ENCODE results near the gene PHACTR3.

Gene PHACTR3

GRCh38 chr20:59683181-59683580, 78.8 kb downstream of the PHACTR3 start:
- Histone ChIP-seq H3K36me3 (replicated peaks; ENCODE audit: insufficient read depth, low read length) (no peaks in the 10 kb centered on the region), H3K9ac (ENCODE audit: low read length) (no peak overlapping the region), H3K4me1 (ENCODE audit: low read length) (no peaks in the 10 kb centered on the region), H3K9me2 (replicated peaks; ENCODE audit: insufficient read depth, low read length) (no peaks in the 10 kb centered on the region), H3K4me3 (ENCODE audit: low read length) (no peak overlapping the region), H4K20me1 (ENCODE audit: insufficient read depth, low read length) (no peaks in the 10 kb centered on the region), H2AFZ (ENCODE audit: low read length) (no peak overlapping the region), H3K27ac (ENCODE audit: low read length) (no peak overlapping the region), H3K27me3 (replicated peaks; ENCODE audit: insufficient read depth, low read length) (peaks cover 62% of the 10 kb centered on the region), H3K79me2 (ENCODE audit: low read length) (no peaks in the 10 kb centered on the region), H3K4me2 (ENCODE audit: low read depth, low read length) (no peak overlapping the region), H3F3A (ENCODE audit: insufficient read depth, low read length) (no peaks in the 10 kb centered on the region), H3K9me3 (replicated peaks; ENCODE audit: insufficient read depth, low read length) (no peaks in the 10 kb centered on the region)
- TF ChIP-seq EZH2 (optimal IDR thresholded peaks at IDR 0.05; ENCODE audit: low read depth, low read length) (no peak), EZH2phosphoT487 (IDR thresholded peaks at IDR 0.05; ENCODE audit: low read length) (no peak), CTCF (IDR thresholded peaks at IDR 0.05; ENCODE audit: low read length) (no peak)
- DNase-seq: no peak

DNA sequence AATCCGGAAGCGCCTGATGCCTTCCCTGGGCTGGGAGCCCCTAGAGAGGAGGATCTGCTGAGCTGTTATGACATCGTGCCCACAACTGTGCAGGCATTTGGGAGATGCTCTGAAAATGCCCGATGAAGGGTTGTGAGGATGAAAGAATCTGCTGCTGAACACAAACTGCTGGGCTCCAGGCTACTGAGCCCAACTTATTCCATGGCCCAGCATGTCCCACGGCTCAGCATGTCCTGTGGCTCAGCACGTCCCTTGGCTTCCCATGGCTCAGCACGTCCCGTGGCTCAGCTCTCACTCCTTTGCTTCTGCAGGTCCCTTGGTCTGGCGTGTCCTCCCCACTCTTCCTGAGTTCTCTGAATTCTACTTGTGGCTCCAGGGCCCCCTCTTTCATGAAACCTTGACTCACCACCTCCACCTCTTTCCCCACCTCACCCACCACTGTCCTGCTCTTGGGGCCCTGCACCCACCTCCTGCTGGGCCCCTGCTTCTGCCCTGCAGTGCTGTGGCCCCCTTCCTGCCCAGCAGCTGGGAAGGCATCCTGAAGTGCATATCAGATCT, 80.4 kb downstream of the PHACTR3 start:
- no peak overlapping the region for H2AFZ ChIP-seq (ENCODE audit: low read length)
- no peaks in the 10 kb centered on the region for H3K79me2 ChIP-seq (ENCODE audit: low read length)
- H3K9ac ChIP-seq (ENCODE audit: low read length): no peak overlapping the region
- H3K27ac ChIP-seq (ENCODE audit: low read length): no peak overlapping the region
- no peak for DNase-seq
- no peak for TF ChIP-seq EZH2phosphoT487 (IDR thresholded peaks at IDR 0.05; ENCODE audit: low read length)
- TF ChIP-seq EZH2 (optimal IDR thresholded peaks at IDR 0.05; ENCODE audit: low read depth, low read length): no peak
- no peak for TF ChIP-seq CTCF (IDR thresholded peaks at IDR 0.05; ENCODE audit: low read length)
- H3K4me2 ChIP-seq (ENCODE audit: low read depth, low read length): no peak overlapping the region
- H4K20me1 ChIP-seq (ENCODE audit: insufficient read depth, low read length): no peaks in the 10 kb centered on the region
- H3K4me3 ChIP-seq (ENCODE audit: low read length): no peak overlapping the region
- H3K27me3 ChIP-seq (replicated peaks; ENCODE audit: insufficient read depth, low read length): peaks cover 61% of the 10 kb centered on the region
- no peaks in the 10 kb centered on the region for H3F3A ChIP-seq (ENCODE audit: insufficient read depth, low read length)
- H3K9me2 ChIP-seq (replicated peaks; ENCODE audit: insufficient read depth, low read length): no peaks in the 10 kb centered on the region
- H3K4me1 ChIP-seq (ENCODE audit: low read length): no peaks in the 10 kb centered on the region
- H3K36me3 ChIP-seq (replicated peaks; ENCODE audit: insufficient read depth, low read length): no peaks in the 10 kb centered on the region
- no peaks in the 10 kb centered on the region for H3K9me3 ChIP-seq (replicated peaks; ENCODE audit: insufficient read depth, low read length)

GRCh38 chr20:59686404-59687346, 82.3 kb downstream of the PHACTR3 start:
- H3K79me2 ChIP-seq (ENCODE audit: low read length): no peaks in the 10 kb centered on the region
- no peaks in the 10 kb centered on the region for H3K36me3 ChIP-seq (replicated peaks; ENCODE audit: insufficient read depth, low read length)
- DNase-seq: no peak
- no peaks in the 10 kb centered on the region for H3K9me3 ChIP-seq (replicated peaks; ENCODE audit: insufficient read depth, low read length)
- no peak overlapping the region for H3K4me2 ChIP-seq (ENCODE audit: low read depth, low read length)
- H2AFZ ChIP-seq (ENCODE audit: low read length): no peak overlapping the region
- TF ChIP-seq CTCF (IDR thresholded peaks at IDR 0.05; ENCODE audit: low read length) (no peak), EZH2phosphoT487 (IDR thresholded peaks at IDR 0.05; ENCODE audit: low read length) (no peak)
- no peak overlapping the region for H3K27ac ChIP-seq (ENCODE audit: low read length)
- no peaks in the 10 kb centered on the region for H3K4me1 ChIP-seq (ENCODE audit: low read length)
- H3K9ac ChIP-seq (ENCODE audit: low read length): no peak overlapping the region
- H3F3A ChIP-seq (ENCODE audit: insufficient read depth, low read length): no peaks in the 10 kb centered on the region
- peaks cover 58% of the 10 kb centered on the region for H3K27me3 ChIP-seq (replicated peaks; ENCODE audit: insufficient read depth, low read length)
- H3K4me3 ChIP-seq (ENCODE audit: low read length): no peak overlapping the region
- no peaks in the 10 kb centered on the region for H3K9me2 ChIP-seq (replicated peaks; ENCODE audit: insufficient read depth, low read length)
- no peaks in the 10 kb centered on the region for H4K20me1 ChIP-seq (ENCODE audit: insufficient read depth, low read length)

Data from MM.1S (cell line).